ENCODE measurements around the gene RFTN1. TPM values are rescaled to one million over a fixed set of nuclear protein-coding genes. Genes with fewer than 3 reads are reported as not detected.

Gene RFTN1
- total RNA-seq, 1 experiment from 2014 or later, result 4.5 TPM

- BruUV-seq (replicated peaks), result no TSS peak
- peaks cover 21% of the 10 kb centered on the region for H3K4me1 Mint-ChIP-seq (ENCODE audit: insufficient read depth, unreplicated experiment)
- H3K36me3 Mint-ChIP-seq (ENCODE audit: insufficient read depth, unreplicated experiment), result no peaks in the 10 kb centered on the region
- ChIA-PET CTCF (no interaction called here), POLR2A (interaction anchor here (0.7 to 1.0 kb wide), 2 partner anchors 33 to 1796 kb away, joined by 3 to 4 read pairs; no protein-coding TSS in a partner anchor)
- H3K4me3 Mint-ChIP-seq (ENCODE audit: unreplicated experiment), result peak overlapping the region; percentile 19
- intact Hi-C loops (cut with micrococcal nuclease), result no loop called here
- no peaks in the 10 kb centered on the region for H3K9me3 Mint-ChIP-seq (ENCODE audit: unreplicated experiment)
- TF ChIP-seq CTCF (IDR thresholded peaks at IDR 0.05; ENCODE audit: unreplicated experiment), result no peak
- no peaks in the 10 kb centered on the region for H3K27me3 Mint-ChIP-seq (ENCODE audit: insufficient read depth, unreplicated experiment)
- DNase-seq (ENCODE audit: unreplicated experiment), result peak; percentile 64
- peak overlapping the region; percentile 37 for H3K27ac Mint-ChIP-seq (ENCODE audit: low read depth, unreplicated experiment)
Observed at GRCh38 chr3:16402451-16402850, 111.0 kb downstream of the RFTN1 start.

- no peaks in the 10 kb centered on the region for H3K9me3 Mint-ChIP-seq (ENCODE audit: unreplicated experiment)
- intact Hi-C loops (cut with micrococcal nuclease), result no loop called here
- peaks cover 21% of the 10 kb centered on the region for H3K4me1 Mint-ChIP-seq (ENCODE audit: insufficient read depth, unreplicated experiment)
- no peak for DNase-seq (ENCODE audit: unreplicated experiment)
- H3K27me3 Mint-ChIP-seq (ENCODE audit: insufficient read depth, unreplicated experiment), result no peaks in the 10 kb centered on the region
- POLR2A ChIA-PET, result no interaction called here
- CTCF ChIA-PET, result interaction anchor here (0.6 to 1.0 kb wide), 2 partner anchors 8 to 787 kb away, joined by 3 to 4 read pairs; no protein-coding TSS in a partner anchor
- H3K36me3 Mint-ChIP-seq (ENCODE audit: insufficient read depth, unreplicated experiment), result no peaks in the 10 kb centered on the region
- no peak overlapping the region for H3K27ac Mint-ChIP-seq (ENCODE audit: low read depth, unreplicated experiment)
- no peak for TF ChIP-seq CTCF (IDR thresholded peaks at IDR 0.05; ENCODE audit: unreplicated experiment)
- BruUV-seq (replicated peaks), result no TSS peak
- H3K4me3 Mint-ChIP-seq (ENCODE audit: unreplicated experiment), result no peak overlapping the region
Observed at GRCh38 chr3:16401273-16401672, 112.2 kb downstream of the RFTN1 start.

- H3K4me1 Mint-ChIP-seq (ENCODE audit: insufficient read depth, unreplicated experiment), result peaks cover 21% of the 10 kb centered on the region
- H3K27me3 Mint-ChIP-seq (ENCODE audit: insufficient read depth, unreplicated experiment), result no peaks in the 10 kb centered on the region
- no peaks in the 10 kb centered on the region for H3K9me3 Mint-ChIP-seq (ENCODE audit: unreplicated experiment)
- POLR2A ChIA-PET, result no interaction called here
- TF ChIP-seq CTCF (IDR thresholded peaks at IDR 0.05; ENCODE audit: unreplicated experiment), result no peak
- no peak overlapping the region for H3K4me3 Mint-ChIP-seq (ENCODE audit: unreplicated experiment)
- no peak overlapping the region for H3K27ac Mint-ChIP-seq (ENCODE audit: low read depth, unreplicated experiment)
- intact Hi-C loops (cut with micrococcal nuclease), result no loop called here
- CTCF ChIA-PET, result interaction anchor here (0.6 to 1.0 kb wide), 2 partner anchors 9 to 31 kb away, joined by 3 to 4 read pairs; no protein-coding TSS in a partner anchor
- no peak for DNase-seq (ENCODE audit: unreplicated experiment)
- no peaks in the 10 kb centered on the region for H3K36me3 Mint-ChIP-seq (ENCODE audit: insufficient read depth, unreplicated experiment)
- BruUV-seq (replicated peaks), result no TSS peak
Observed at GRCh38 chr3:16400106-16400931, 113.2 kb downstream of the RFTN1 start.

- DNase-seq (ENCODE audit: unreplicated experiment), result peak; percentile 43
Observed at GRCh38 chr3:16399473-16399872, 114.0 kb downstream of the RFTN1 start.

More at GRCh38 chr3:16399473-16399872, 114.0 kb downstream of the RFTN1 start:
- Mint-ChIP-seq H3K27ac (ENCODE audit: low read depth, unreplicated experiment) (no peak overlapping the region), H3K9me3 (ENCODE audit: unreplicated experiment) (no peaks in the 10 kb centered on the region), H3K27me3 (ENCODE audit: insufficient read depth, unreplicated experiment) (no peaks in the 10 kb centered on the region), H3K36me3 (ENCODE audit: insufficient read depth, unreplicated experiment) (no peaks in the 10 kb centered on the region), H3K4me3 (ENCODE audit: unreplicated experiment) (no peak overlapping the region), H3K4me1 (ENCODE audit: insufficient read depth, unreplicated experiment) (peaks cover 21% of the 10 kb centered on the region)
- TF ChIP-seq CTCF (IDR thresholded peaks at IDR 0.05; ENCODE audit: unreplicated experiment), result no peak
- intact Hi-C loops (cut with micrococcal nuclease), result loop anchor here (1.0 kb wide), 1 partner anchor 29 kb away; no protein-coding TSS in a partner anchor
- ChIA-PET CTCF (interaction anchor here (0.6 kb wide), 1 partner anchor 30 kb away, joined by 3 read pairs; no protein-coding TSS in a partner anchor), POLR2A (no interaction called here)
- BruUV-seq (replicated peaks), result no TSS peak
